Kidney (tissue), 14 donors: Measurements from ENCODE around the gene TEAD1. TPM values are rescaled to one million over a fixed set of nuclear protein-coding genes. Genes with fewer than 3 reads are reported as not detected.

Experiments used
- DNase-seq, 5 donors: peaks; one replicate each; pipeline ENCODE4 v3.0.0-alpha.2; 2013 to 2020
- FAIRE-seq: peaks from 2 replicates; lab custom pipeline; 2012; peaks lifted over from hg19 to GRCh38; lab: Jason Lieb, UNC
- H3K27ac ChIP-seq, 2 donors: one replicate each; pipeline ENCODE4 v1.7.0; 2013; ENCODE audit warnings: low read depth in 2 of 2, low read length in 2 of 2, inconsistent platforms in 1 of 2
- H3K27me3 ChIP-seq: one replicate; pipeline ENCODE4 v1.7.1; 2013; ENCODE audit warnings: low read length, inconsistent platforms; ENCODE audit not compliant: control insufficient read depth, insufficient read depth
- H3K36me3 ChIP-seq, 3 donors: one replicate each; pipeline versions ENCODE4 v1.7.0 to v1.7.1; 2013; ENCODE audit warnings: low read length in 3 of 3, control low read depth in 1 of 3, inconsistent platforms in 1 of 3; ENCODE audit not compliant: insufficient read depth in 3 of 3, control insufficient read depth in 2 of 3
- H3K4me1 ChIP-seq, 3 donors: one replicate each; pipeline versions ENCODE4 v1.7.0 to v1.7.1; 2013; ENCODE audit warnings: low read length in 3 of 3, inconsistent platforms in 1 of 3, low read depth in 1 of 3; ENCODE audit not compliant: control insufficient read depth in 2 of 3, insufficient read depth in 2 of 3
- H3K4me3 ChIP-seq, 3 donors: one replicate each; pipeline versions ENCODE4 v1.7.0 to v1.8.1; 2013; ENCODE audit warnings: low read length in 3 of 3, control low read depth in 1 of 3, inconsistent platforms in 1 of 3
- H3K9ac ChIP-seq, 3 donors: one replicate each; pipeline versions ENCODE4 v1.7.0 to v1.7.1; 2013; ENCODE audit warnings: low read length in 3 of 3, control low read depth in 1 of 3, inconsistent platforms in 1 of 3
- H3K9me3 ChIP-seq, 3 donors: one replicate each; pipeline versions ENCODE4 v1.7.0 to v1.7.1; 2013; ENCODE audit warnings: low read length in 3 of 3, control low read depth in 1 of 3, inconsistent platforms in 1 of 3; ENCODE audit not compliant: control insufficient read depth in 2 of 3, insufficient read depth in 1 of 3
- intact Hi-C: fragments of 100-400 bp; cut with DNase I; formaldehyde crosslinking; loops from one replicate; pipeline ENCODE4 v1.11.1; 2022
- polyA plus RNA-seq: library from polyadenylated mRNA; stranded (reverse); fragments of 350-450 nt; fragmentation: Illumina TruSeq; extraction: RNeasy Lipid Tissue Mini Kit (QIAGEN cat#74804); gene quantifications from one replicate; pipeline ENCODE4 v1.2.3, GENCODE V29; 2014; ENCODE audit warnings: low read depth, low replicate concordance; ENCODE audit not compliant: insufficient read depth
- total RNA-seq: library from RNA; stranded (reverse); fragmentation: NEBNext Ultra II Directional; extraction: Animal tissue kit (Norgen Biotek cat#: 25700); gene quantifications from one replicate; pipeline ENCODE4 v1.2.1, GENCODE V29; 2021
- TF ChIP-seq, protein P1 (sequence below): IDR thresholded peaks from 3 replicates; pipeline ENCODE4 v1.5.1; 2012; ENCODE audit warnings: mild to moderate bottlenecking, moderate library complexity, borderline replicate concordance; ENCODE audit not compliant: insufficient read depth; ENCODE audit errors: extremely low read depth
- donor health status: control.
- donor health status: control.
- donor health status: control.
- donor health status: control.
- donor health status: control.
- donor health status: DM: yes; HTN: yes; CAD: no.
- donor health status: Normal renal cell carcinoma (clear cell type).

The TEAD1 gene
- total and polyA plus RNA-seq, 2 donors from 2014 or later: 7.6 to 77.2 TPM

GRCh38 chr11:12767027-12767426, 92.8 kb downstream of the TEAD1 start:
- Histone ChIP-seq H3K27ac (no peak overlapping the region), H3K4me3 (no peak overlapping the region), H3K36me3 (peaks cover 2 to 11% (median 3%) of the 10 kb centered on the region in 3 donors), H3K9me3 (no peaks in the 10 kb centered on the region), H3K27me3 (no peaks in the 10 kb centered on the region), H3K9ac (no peak overlapping the region), H3K4me1 (peaks cover 0 to 9% (median 4%) of the 10 kb centered on the region in 3 donors)
- DNase-seq: no peak
- intact Hi-C loops: no loop called here
- no peak for FAIRE-seq
- TF ChIP-seq, protein P1, sequence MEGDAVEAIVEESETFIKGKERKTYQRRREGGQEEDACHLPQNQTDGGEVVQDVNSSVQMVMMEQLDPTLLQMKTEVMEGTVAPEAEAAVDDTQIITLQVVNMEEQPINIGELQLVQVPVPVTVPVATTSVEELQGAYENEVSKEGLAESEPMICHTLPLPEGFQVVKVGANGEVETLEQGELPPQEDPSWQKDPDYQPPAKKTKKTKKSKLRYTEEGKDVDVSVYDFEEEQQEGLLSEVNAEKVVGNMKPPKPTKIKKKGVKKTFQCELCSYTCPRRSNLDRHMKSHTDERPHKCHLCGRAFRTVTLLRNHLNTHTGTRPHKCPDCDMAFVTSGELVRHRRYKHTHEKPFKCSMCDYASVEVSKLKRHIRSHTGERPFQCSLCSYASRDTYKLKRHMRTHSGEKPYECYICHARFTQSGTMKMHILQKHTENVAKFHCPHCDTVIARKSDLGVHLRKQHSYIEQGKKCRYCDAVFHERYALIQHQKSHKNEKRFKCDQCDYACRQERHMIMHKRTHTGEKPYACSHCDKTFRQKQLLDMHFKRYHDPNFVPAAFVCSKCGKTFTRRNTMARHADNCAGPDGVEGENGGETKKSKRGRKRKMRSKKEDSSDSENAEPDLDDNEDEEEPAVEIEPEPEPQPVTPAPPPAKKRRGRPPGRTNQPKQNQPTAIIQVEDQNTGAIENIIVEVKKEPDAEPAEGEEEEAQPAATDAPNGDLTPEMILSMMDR: no peak

- TF ChIP-seq, protein P1: no peak
- Histone ChIP-seq H3K36me3 (peaks cover 2 to 11% (median 3%) of the 10 kb centered on the region in 3 donors), H3K4me3 (no peak overlapping the region), H3K9ac (no peak overlapping the region), H3K4me1 (peaks cover 0 to 9% (median 4%) of the 10 kb centered on the region in 3 donors), H3K27me3 (no peaks in the 10 kb centered on the region), H3K9me3 (no peaks in the 10 kb centered on the region), H3K27ac (no peak overlapping the region)
- DNase-seq (no peak), FAIRE-seq (no peak)
- intact Hi-C loops: no loop called here
Observed at GRCh38 chr11:12767577-12767976, 93.4 kb downstream of the TEAD1 start.

DNA sequence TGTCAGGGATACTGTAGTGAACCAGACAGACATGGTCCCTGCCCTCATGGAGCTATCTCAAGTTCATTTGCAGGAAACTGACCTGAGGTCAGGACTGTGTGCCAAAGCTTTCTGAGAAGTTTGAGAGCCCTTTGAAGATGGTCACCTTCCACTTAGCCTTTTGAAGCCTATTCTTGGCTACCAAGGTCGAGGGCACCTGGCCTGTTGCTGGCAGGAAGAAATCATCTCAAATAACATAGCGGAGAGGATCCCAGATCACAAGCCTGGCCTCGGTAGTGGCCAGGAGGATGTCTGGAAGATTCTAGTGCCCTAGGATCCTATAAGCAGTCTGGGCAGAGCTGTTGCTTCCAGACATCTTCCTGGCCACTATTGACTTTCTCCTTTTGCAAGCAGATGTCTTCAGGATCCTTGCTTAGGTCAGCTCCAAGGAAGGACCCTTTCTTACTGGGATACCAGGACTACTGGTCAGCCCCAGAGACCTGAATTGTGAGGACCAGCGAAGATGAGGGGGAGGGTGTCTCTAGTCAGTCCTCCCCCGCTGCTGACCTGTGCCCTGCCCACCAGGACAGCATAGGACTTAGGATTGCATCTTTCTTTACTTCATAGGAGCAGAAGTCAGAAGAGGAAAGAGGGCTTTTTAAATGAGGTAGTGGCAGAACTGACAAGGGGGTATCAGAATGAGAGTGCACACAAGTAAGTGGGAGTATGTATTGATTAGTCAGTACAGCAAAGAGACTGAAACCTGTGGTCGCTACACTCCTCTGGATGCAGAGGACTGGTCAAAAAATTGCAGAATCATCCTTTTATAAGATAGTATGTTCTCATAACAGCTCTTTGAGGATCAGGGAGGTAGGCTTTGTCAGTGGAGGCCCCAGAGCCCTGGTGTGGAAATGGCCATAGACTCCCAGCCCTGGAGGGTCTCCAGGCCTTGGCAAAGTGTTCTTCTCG, 94.8 kb downstream of the TEAD1 start:
- Histone ChIP-seq H3K4me3 (no peak overlapping the region), H3K9ac (no peak overlapping the region), H3K4me1 (peaks cover 0 to 9% (median 2%) of the 10 kb centered on the region in 3 donors), H3K9me3 (no peaks in the 10 kb centered on the region), H3K27ac (no peak overlapping the region), H3K27me3 (no peaks in the 10 kb centered on the region), H3K36me3 (peaks cover 2 to 10% (median 3%) of the 10 kb centered on the region in 3 donors)
- no peak for FAIRE-seq
- TF ChIP-seq, protein P1: no peak
- DNase-seq: no peak
- intact Hi-C loops: no loop called here
